Caki2 (cell line): ENCODE measurements around the gene RXRB. TPM values are rescaled to one million over a fixed set of nuclear protein-coding genes. Genes with fewer than 3 reads are reported as not detected.
A peak's percentile ranks its signal among the peaks of the same experiment; 100 is the strongest.
"Not testable (repeated sequence)": the region's sequence is repeated elsewhere in the genome, so short reads cannot be mapped to it uniquely, and the experiment has no call there.

Experiments
- DNase-seq: peaks from one replicate; pipeline ENCODE4 v3.0.0-alpha.2; 2015; ENCODE audit warnings: low read depth
- in situ Hi-C: cut with HindIII; loops from 2 replicates; pipeline ENCODE4 v1.10.0; 2016; ENCODE audit warnings: low sequenced_read_pairs, low pct_unique_long_range_greater_than_20kb, mixed read lengths
- total RNA-seq: library from RNA; depleted of rRNA; stranded (reverse); fragments of >200 nt; shearing (Covaris generic); gene quantifications from 2 replicates; pipeline ENCODE4 v1.2.3, GENCODE V29; 2014; ENCODE audit warnings: low replicate concordance; rRNA removed

The RXRB gene
- 25.1 and 30.0 TPM in 2 replicates for total RNA-seq

DNA sequence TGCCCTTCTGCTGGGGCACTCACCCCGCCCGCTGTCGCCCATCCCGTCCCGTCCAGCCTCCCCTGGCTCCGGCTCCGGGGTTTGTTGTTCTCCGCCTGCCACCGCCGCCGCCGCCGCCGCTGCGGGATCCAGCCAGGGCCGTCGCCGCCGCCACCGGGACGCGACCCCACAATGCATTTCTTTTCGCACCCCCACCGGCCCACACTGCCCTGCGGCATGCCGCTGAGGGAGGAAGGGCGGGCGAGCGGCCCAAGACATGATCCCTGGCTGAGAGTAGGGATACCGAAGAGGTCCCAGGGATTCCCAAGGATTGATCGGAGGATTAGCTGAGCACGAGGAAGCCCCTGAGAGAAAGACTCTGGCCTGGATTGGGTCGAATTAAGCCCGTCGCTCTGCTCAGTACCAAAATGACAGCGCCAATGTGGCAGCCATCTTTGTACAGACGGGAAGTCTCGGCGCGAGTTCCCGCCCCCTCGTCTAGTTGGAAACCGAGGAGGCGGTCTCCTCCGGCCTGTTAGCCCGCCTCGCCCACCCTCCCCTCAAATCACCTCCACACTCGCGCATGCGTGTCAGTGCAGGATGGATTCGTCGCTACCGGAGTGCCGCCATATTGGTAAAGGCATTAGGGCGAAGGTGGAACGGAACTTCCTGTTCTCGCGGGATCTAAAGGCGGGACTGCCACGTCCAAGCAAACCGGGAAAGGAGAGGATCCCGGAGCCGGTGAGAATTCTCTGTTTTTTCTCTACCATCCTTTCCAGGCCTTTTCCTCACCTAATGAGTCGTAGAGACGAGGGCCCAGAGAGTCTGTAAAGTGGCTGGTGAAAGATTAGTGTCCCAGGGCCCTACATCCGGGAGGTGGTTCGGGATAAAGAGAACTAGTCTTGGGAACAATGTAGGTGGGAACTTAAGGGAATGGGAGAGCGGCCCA, at the start of gene RXRB, which contains the start of gene SLC39A7:
Gene RXRB (minus strand): TSS at position 447 of the 928 bp plus-strand sequence. CDS start 189 bp downstream, at position 258.
Gene SLC39A7 (plus strand): TSS at position 649 of the 928 bp plus-strand sequence. CDS start 379 bp downstream, outside the sequence.
- in situ Hi-C loops, result no loop called here

GRCh38 chr6:33249732-33250630, 49.5 kb upstream of the RXRB start:
- peak; percentile 64 for DNase-seq
- in situ Hi-C loops, result no loop called here

More for the DNA sequence above, at the start of gene RXRB, which contains the start of gene SLC39A7:
- peak; percentile 99 for DNase-seq

- peak; percentile 99 for DNase-seq
- in situ Hi-C loops, result no loop called here
These were observed 48.7 kb upstream of the RXRB start for GRCh38 chr6:33248932-33249731.

GRCh38 chr6:33248643-33248931, 48.1 kb upstream of the RXRB start:
- in situ Hi-C loops, result no loop called here
- DNase-seq, result no peak

- in situ Hi-C loops, result no loop called here
- peak; percentile 73 for DNase-seq
These were observed 47.6 kb upstream of the RXRB start for GRCh38 chr6:33247977-33248642.

- in situ Hi-C loops, result no loop called here
- DNase-seq, result no peak
These were observed 43.0 kb upstream of the RXRB start for GRCh38 chr6:33243476-33243875.

DNA sequence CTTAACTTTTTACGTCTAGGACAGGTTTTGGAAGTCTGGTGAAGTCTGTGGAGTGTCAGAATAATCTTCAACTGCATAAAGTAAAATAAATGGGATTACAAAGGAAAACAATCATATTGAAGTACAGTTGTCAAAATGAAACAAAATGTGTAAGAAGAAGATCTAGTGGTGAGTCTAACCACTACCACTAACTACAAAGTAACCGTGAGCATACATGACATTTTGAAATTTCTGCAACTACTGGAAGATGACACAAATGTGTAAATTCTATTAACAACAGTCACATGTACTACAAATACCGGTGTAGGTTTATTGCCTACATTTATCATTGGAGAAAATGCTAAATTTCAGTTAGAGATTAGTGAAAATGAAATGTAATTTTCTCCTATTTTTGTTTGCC, 41.5 kb upstream of the RXRB start:
- DNase-seq, result no peak
- in situ Hi-C loops, result no loop called here

DNA sequence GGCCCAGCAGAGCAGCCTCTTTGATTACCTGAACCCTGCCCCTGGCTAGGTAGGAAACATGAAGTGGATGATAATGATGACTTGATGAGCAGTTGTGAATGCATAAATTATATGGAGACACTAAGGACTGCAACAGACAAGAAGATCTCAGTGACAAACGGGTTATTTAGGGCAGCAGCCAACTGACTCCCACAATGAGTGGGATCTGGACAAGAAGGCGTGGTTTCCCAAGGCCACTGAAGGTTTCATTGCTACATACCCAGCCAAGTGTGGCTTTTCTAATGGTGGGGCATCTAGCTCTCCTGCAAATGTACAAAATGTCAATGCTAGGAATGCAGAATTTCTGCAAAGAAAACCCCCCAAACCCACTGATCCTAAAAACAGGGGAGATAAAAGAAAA, 37.3 kb upstream of the RXRB start:
- in situ Hi-C loops, result no loop called here
- DNase-seq, result no peak

- no peak for DNase-seq
- in situ Hi-C loops, result no loop called here
These were observed 36.4 kb upstream of the RXRB start for GRCh38 chr6:33236852-33237251.

DNA sequence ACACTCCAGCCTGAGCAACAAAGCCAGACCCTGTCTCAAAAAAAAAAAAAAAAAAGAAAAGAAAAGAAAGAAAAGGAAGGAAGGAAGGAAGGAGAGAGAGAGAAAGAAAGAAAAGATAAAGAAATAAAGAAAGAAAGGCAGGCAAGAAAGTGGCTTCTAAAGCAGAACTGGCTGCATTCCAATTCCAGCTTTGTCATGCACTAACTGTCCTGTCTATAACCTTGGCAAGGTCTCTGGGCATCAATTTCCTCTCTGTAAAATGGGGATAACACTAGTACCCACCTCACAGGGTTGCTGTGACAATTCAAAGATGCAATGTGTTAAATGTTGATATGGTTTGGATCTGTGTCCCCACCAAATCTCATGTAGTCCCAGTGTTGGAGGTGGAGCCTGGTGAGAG, 35.9 kb upstream of the RXRB start:
- in situ Hi-C loops, result no loop called here
- no peak for DNase-seq

DNA sequence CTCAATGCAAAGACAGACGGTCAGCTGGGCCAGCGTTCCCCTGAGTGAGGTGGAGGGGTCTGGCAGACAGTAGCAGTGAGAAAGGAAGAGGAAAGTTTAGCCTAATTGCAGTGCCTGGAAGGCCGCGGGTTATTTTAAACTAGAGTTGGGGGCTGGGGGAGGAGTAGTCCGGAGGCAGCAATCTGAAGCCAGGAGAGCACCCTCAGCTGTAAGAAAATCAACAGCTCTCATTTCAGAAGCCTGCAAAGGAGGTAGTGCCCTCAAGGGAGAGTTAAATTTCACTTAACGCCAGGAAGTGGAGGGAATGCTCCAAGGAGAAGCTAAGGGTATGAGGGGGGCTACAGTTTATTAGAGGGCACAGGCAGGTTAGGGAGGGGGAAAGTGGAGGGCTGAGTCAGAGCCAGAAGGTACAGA, 34.8 kb upstream of the RXRB start:
- DNase-seq, result no peak
- in situ Hi-C loops, result no loop called here

GRCh38 chr6:33226503-33227120, 26.1 kb upstream of the RXRB start:
- in situ Hi-C loops, DNase-seq: not testable (repeated sequence)

DNA sequence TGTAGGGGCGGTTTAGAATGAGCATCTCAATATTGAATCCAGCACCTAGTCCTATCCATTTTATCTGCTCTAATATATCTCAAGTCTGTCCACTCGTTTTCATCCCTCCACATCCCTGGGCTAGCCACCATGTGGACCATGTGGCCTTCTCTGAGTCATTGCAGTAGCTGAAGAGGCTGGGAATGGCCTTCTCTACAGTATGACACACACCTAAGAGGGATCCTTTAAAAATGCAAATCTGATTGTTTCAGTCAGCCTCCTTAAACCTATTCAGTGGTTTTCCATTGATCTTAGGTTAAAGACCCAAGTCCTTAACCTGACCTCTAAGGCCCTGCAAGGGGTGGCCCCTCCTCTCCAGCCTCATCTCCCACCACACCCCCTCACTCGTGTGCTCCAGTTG, 17.2 kb upstream of the RXRB start:
- DNase-seq, result no peak
- in situ Hi-C loops, result no loop called here

- no peak for DNase-seq
- in situ Hi-C loops, result no loop called here
These were observed 16.8 kb upstream of the RXRB start for GRCh38 chr6:33217246-33217645.

- no peak for DNase-seq
- in situ Hi-C loops, result no loop called here
These were observed 15.7 kb upstream of the RXRB start for GRCh38 chr6:33216117-33216649.

GRCh38 chr6:33215271-33216116, 15.0 kb upstream of the RXRB start:
- in situ Hi-C loops, result no loop called here

More at GRCh38 chr6:33215271-33216116, 15.0 kb upstream of the RXRB start:
- DNase-seq, result no peak
